Adrenal gland (tissue), 12 donors: ENCODE measurements around the gene CCL25. TPM values are rescaled to one million over a fixed set of nuclear protein-coding genes. Genes with fewer than 3 reads are reported as not detected.

ENCODE experiments used
- DNase-seq, 7 donors: peaks; one replicate each; pipeline ENCODE4 v3.0.0-alpha.2; 2019 to 2020
- H3K27ac ChIP-seq, 5 donors: fragments of 200-600 bp; sonication (generic) in 4 of 5; 1 replicate in 3 of 5; 2 replicates in 2 of 5; pipeline versions ENCODE4 v1.5.1 to v1.8.0; 2016 to 2020; ENCODE audit warnings: mild to moderate bottlenecking in 1 of 5
- H3K27me3 ChIP-seq: fragments of 200-600 bp; 2 replicates; pipeline ENCODE4 v1.8.0; 2021
- H3K36me3 ChIP-seq, 2 donors: fragments of 200-600 bp; replicated peaks in 1 of 2; 1 replicate in 1 of 2; 2 replicates in 1 of 2; pipeline versions ENCODE4 v1.5.1 to v1.8.0; 2018 to 2022
- H3K4me1 ChIP-seq, 2 donors: fragments of 200-600 bp; replicated peaks in 1 of 2; 1 replicate in 1 of 2; 2 replicates in 1 of 2; pipeline versions ENCODE4 v1.5.1 to v1.8.0; 2018 to 2021
- H3K4me3 ChIP-seq, 4 donors: fragments of 200-600 bp; sonication (generic) in 3 of 4; one replicate each; pipeline ENCODE4 v1.5.1; 2016 to 2018
- H3K9me3 ChIP-seq, 3 donors: fragments of 200-600 bp; sonication (generic) in 1 of 3; replicated peaks in 1 of 3; 1 replicate in 2 of 3; 2 replicates in 1 of 3; pipeline versions ENCODE4 v1.5.1 to v1.8.0; 2016 to 2021
- CTCF ChIP-seq, 6 experiments: fragments of 450-650 bp in 4 of 6; fragments of 200-600 bp in 2 of 6; sonication (generic) in 1 of 6; IDR thresholded peaks; 1 replicate in 5 of 6; 2 replicates in 1 of 6; pipeline versions ENCODE4 v1.5.1 to v1.8.0; 2016 to 2021; ENCODE audit warnings: antibody characterized with exemption in 6 of 6, mild to moderate bottlenecking in 2 of 6, moderate library complexity in 1 of 6
- POLR2A ChIP-seq, 2 donors: fragments of 450-650 bp; IDR thresholded peaks; one replicate each; pipeline ENCODE4 v1.6.1; 2017; ENCODE audit warnings: antibody characterized with exemption in 2 of 2, mild to moderate bottlenecking in 2 of 2, moderate library complexity in 1 of 2
- WGBS, 4 donors: extraction: QIAGEN DNeasy Blood & Tissue Kit in 2 of 4; methylation state at CpG; one replicate each; pipeline versions ENCODE4 v1.1.5 to v1.1.7; 2013 to 2017; 5-methylcytosine and 5-hydroxymethylcytosine counted together
- intact Hi-C, 2 donors: fragments of 100-400 bp; cut with DNase I; formaldehyde crosslinking; loops; one replicate each; pipeline versions ENCODE4 v1.14.1 to v1.15.0; 2022 to 2023
- polyA plus RNA-seq, 3 donors: library from polyadenylated mRNA; stranded (reverse); fragments of 200-250 nt in 2 of 3; fragments of 350-450 nt in 1 of 3; fragmentation: Illumina TruSeq in 1 of 3; extraction: RNeasy Lipid Tissue Mini Kit (QIAGEN cat#74804) in 1 of 3; gene quantifications; one replicate each; pipeline ENCODE4 v1.2.3, GENCODE V29; 2013 to 2014
- total RNA-seq, 9 donors: library from RNA; depleted of rRNA in 4 of 9; stranded (reverse); fragments of >200 nt in 4 of 9; fragments of 120-200 nt in 1 of 9; fragmentation: NEBNext Ultra II Directional in 1 of 9; extraction: Animal tissue kit (Norgen Biotek cat#: 25700) in 1 of 9; gene quantifications; one replicate each; pipeline versions ENCODE4 v1.1.0 to v1.2.4, GENCODE V29; 2013 to 2023
- donor health status: healthy with polysubstance abuse.
- donor health status: Bipolar disorder and iron deficiency.
- donor health status: DM: yes; HTN: yes; CAD: no.
- donor health status: DM: no; HTN: no; CAD: no.
- donor health status: DM: no; HTN: no; CAD: no.
- donor health status: DM: yes; HTN: yes; CAD: no.

CCL25 gene
- total and polyA plus RNA-seq, 12 donors: 0.11 to 0.78 TPM; not detected in 10

DNA sequence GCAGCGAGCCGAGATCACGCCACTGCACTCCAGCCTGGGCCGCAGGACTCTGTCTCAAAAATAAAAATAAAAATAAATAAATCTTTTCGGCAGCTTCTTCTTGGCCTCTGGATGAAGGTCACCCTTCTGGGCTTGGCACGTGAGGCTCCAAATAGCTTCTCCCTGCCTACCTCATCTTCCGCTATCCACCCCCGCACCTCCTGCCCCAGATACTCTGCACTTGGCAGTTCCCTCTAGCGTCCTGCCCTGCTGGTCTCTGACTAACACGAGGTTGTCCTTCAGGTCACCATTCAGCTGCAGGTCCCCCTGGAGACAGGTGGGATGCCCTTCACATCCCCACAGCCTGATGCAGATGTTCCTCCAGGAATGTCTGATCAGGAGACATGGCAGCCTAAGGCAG lies 8.5 kb upstream of the CCL25 start:
- intact Hi-C loops: no loop called here
- DNase-seq: peak in 6 of 7 donors; percentile 20 to 51 (median 30)
- H3K27ac ChIP-seq: no peak overlapping the region
- H3K27me3 ChIP-seq: no peaks in the 10 kb centered on the region
- H3K4me3 ChIP-seq: no peak overlapping the region
- no peaks in the 10 kb centered on the region for H3K4me1 ChIP-seq
- TF ChIP-seq CTCF (IDR thresholded peaks at IDR 0.05): no peak
- TF ChIP-seq POLR2A (IDR thresholded peaks at IDR 0.05): no peak
- H3K36me3 ChIP-seq: no peaks in the 10 kb centered on the region
- 42 to 55% (median 53%) methylated on average over 9 to 10 of the region's 10 CpGs for WGBS, 4 donors
- no peaks in the 10 kb centered on the region for H3K9me3 ChIP-seq

- Histone ChIP-seq H3K4me1 (peaks cover 4 to 7% of the 10 kb centered on the region in 2 donors), H3K36me3 (no peaks in the 10 kb centered on the region), H3K4me3 (no peak overlapping the region), H3K27ac (no peak overlapping the region), H3K9me3 (no peaks in the 10 kb centered on the region), H3K27me3 (no peaks in the 10 kb centered on the region)
- no peak for DNase-seq
- 55 to 61% (median 59%) methylated on average over 4 to 10 of the region's 10 CpGs for WGBS, 4 donors
- TF ChIP-seq POLR2A (IDR thresholded peaks at IDR 0.05) (no peak), CTCF (IDR thresholded peaks at IDR 0.05) (no peak)
- intact Hi-C loops: no loop called here
Measured at GRCh38 chr19:8045872-8046568, 6.5 kb upstream of the CCL25 start.

DNA sequence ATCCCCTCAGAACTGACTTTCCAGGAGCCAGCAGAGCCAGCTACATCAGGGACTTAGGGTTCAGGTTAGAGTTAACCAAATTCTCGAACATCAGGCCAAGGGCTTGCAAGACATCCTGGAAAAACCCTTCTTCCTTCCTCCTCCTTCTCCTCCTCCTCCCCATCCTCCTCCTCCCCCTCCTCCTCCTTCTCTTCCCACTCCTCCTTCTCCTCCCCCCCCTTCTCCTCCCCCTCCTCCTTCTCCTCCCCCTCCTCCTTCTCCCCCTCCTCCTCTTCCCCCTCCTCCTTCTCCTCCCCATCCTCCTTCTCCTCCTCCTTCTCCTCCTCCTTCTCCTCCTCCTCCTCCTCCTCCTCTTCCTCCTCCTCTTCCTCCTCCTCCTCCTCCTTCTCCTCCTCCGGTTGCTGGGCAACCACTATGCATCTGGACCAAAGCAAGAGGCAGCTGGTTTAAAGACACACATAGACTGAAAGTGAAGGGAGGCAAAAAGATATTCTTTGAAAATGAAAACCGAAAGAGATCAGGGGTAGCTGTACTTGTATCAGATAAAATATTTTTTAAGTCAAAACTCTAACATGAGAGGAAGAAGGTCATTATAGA lies 5.9 kb upstream of the CCL25 start:
- no peak overlapping the region for H3K27ac ChIP-seq
- no peaks in the 10 kb centered on the region for H3K36me3 ChIP-seq
- H3K4me1 ChIP-seq: peaks cover 4 to 7% of the 10 kb centered on the region in 2 donors
- no peak overlapping the region for H3K4me3 ChIP-seq
- intact Hi-C loops: no loop called here
- TF ChIP-seq POLR2A (IDR thresholded peaks at IDR 0.05): no peak
- TF ChIP-seq CTCF (IDR thresholded peaks at IDR 0.05): no peak
- no peaks in the 10 kb centered on the region for H3K27me3 ChIP-seq
- WGBS, 4 donors: 60 to 75% (median 63%) methylated on average over 2 to 3 of the region's 3 CpGs
- H3K9me3 ChIP-seq: no peaks in the 10 kb centered on the region
- no peak for DNase-seq

DNA sequence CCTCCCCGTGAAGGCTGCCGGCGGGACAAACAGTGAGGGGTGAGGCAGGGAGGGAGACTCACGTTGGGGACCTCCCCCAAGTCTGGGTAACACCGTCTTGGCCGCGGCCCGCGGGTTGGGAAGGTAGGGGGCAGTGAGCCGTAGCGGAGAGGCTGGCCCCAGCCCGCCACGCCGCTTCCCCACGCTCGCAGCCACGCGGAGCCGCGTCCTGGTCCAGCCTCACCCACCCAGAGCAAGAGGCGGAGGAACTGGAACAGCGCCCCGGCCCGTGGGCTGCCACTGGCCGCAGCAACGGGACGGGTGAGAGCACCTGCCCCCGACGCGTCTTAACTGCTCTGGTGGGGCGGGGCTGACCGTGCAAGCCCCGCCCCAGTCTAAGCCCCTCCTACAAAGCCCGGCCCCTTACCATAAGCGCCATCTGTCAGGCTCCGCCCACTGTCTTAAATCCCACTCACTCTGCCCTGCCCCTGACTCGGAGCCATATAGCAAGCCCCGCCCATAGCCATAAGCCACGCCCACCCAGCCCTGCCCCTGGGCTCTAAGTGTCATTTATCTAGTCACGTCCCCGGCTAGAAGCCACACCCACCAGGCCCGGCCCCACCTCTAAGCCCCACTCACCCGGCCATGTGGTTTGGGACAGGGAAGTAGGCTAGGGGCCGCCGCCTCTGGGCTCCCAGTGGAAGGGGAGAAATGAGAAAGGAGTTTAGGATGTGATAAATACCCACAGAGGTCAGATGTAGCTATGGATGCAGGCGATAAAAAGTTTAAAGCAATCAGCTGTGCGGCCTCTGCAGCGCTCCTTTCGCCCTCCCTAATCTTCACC lies 2.1 kb upstream of the CCL25 start:
- 10 to 31% (median 13%) methylated on average over 13 to 49 of the region's 49 CpGs for WGBS, 4 donors
- Histone ChIP-seq H3K36me3 (no peaks in the 10 kb centered on the region), H3K9me3 (no peaks in the 10 kb centered on the region), H3K4me3 (peak overlapping the region in 1 of 4 donors; percentile 48), H3K4me1 (peaks cover 4 to 7% of the 10 kb centered on the region in 2 donors), H3K27ac (no peak overlapping the region), H3K27me3 (no peaks in the 10 kb centered on the region)
- intact Hi-C loops: no loop called here
- TF ChIP-seq POLR2A (IDR thresholded peaks at IDR 0.05) (no peak), CTCF (IDR thresholded peaks at IDR 0.05) (no peak)
- DNase-seq: peak; percentile 70 to 88 (median 81)
